OCI-LY1 (cell line): ENCODE results near the gene NOS3.

ENCODE experiments used
- CTCF ChIP-seq: fragments of 200-600 bp; sonication (generic), shearing (Covaris generic); IDR thresholded peaks from 2 replicates; pipeline ENCODE4 v1.5.1; 2017; ENCODE audit warnings: mild to moderate bottlenecking, antibody characterized with exemption, low read length, moderate library complexity, mixed read lengths
- EZH2 ChIP-seq: fragments of 200-600 bp; sonication (generic), shearing (Covaris generic); IDR thresholded peaks from 2 replicates; pipeline ENCODE4 v1.8.0; 2017; ENCODE audit warnings: borderline replicate concordance, mixed run types, mild to moderate bottlenecking, antibody characterized with exemption, low read length, moderate library complexity, mixed read lengths

- TF ChIP-seq CTCF (no peak), EZH2 (no peak)
These were observed 1.3 kb downstream of the NOS3 start for GRCh38 chr7:150992051-150992640.
